Parathyroid adenoma (tissue), 2 donors: ENCODE measurements around the gene MALRD1.

Experiments used
- H2AFZ ChIP-seq: fragments of 300-600 bp; sonication (generic); one replicate; pipeline ENCODE4 v1.7.0; 2017; ENCODE audit warnings: antibody characterized with exemption, mild to moderate bottlenecking
- H3K27ac ChIP-seq: fragments of 300-600 bp; sonication (generic); one replicate; pipeline ENCODE4 v1.7.0; 2017
- H3K27me3 ChIP-seq: fragments of 300-600 bp; sonication (generic); one replicate; pipeline ENCODE4 v1.7.0; 2017; ENCODE audit warnings: low read length; ENCODE audit not compliant: control insufficient read depth, insufficient read depth
- H3K36me3 ChIP-seq: fragments of 300-600 bp; sonication (generic); one replicate; pipeline ENCODE4 v1.7.0; 2017; ENCODE audit warnings: low read length; ENCODE audit not compliant: control insufficient read depth, insufficient read depth
- H3K4me1 ChIP-seq: fragments of 300-600 bp; sonication (generic); one replicate; pipeline ENCODE4 v1.7.0; 2017; ENCODE audit warnings: control low read depth
- H3K4me2 ChIP-seq: fragments of 300-600 bp; sonication (generic); one replicate; pipeline ENCODE4 v1.7.0; 2017; ENCODE audit warnings: low read length
- H3K4me3 ChIP-seq: fragments of 300-600 bp; sonication (generic); one replicate; pipeline ENCODE4 v1.7.0; 2017; ENCODE audit warnings: low read depth, low read length
- H3K79me2 ChIP-seq: fragments of 300-600 bp; sonication (generic); one replicate; pipeline ENCODE4 v1.7.0; 2017; ENCODE audit warnings: control low read depth
- H3K9ac ChIP-seq: fragments of 300-600 bp; sonication (generic); one replicate; pipeline ENCODE4 v1.7.0; 2017; ENCODE audit warnings: mild to moderate bottlenecking
- H3K9me3 ChIP-seq: fragments of 300-600 bp; sonication (generic); one replicate; pipeline ENCODE4 v1.7.0; 2017; ENCODE audit warnings: low read length; ENCODE audit not compliant: control insufficient read depth
- TF ChIP-seq, protein P1 (sequence below): fragments of 300-600 bp; sonication (generic); IDR thresholded peaks from one replicate; pipeline ENCODE4 v1.7.0; 2017; ENCODE audit warnings: antibody characterized with exemption, mild to moderate bottlenecking
- donor health status: primary hyperparathyroidism.

Gene MALRD1

DNA sequence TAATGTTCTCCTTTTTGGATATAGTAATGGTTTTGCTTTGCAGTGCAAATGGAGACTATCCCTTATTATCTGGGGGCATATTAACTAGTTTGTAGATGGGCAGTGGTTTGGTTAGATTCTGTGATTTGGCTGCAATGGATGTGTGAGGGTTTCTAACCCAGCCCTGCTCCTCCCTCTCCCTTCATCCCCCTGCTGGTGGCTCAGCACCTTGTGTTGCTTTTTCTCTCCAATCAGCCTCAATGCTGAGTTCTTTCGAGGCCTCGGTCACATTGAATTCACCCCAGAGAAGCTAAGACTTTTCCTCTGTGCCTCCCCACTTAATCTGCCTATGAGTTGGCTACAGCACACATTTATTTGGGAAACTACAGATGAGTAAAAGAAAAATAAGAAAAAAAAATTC is 120.0 kb downstream of the MALRD1 start:
- TF ChIP-seq, protein P1, sequence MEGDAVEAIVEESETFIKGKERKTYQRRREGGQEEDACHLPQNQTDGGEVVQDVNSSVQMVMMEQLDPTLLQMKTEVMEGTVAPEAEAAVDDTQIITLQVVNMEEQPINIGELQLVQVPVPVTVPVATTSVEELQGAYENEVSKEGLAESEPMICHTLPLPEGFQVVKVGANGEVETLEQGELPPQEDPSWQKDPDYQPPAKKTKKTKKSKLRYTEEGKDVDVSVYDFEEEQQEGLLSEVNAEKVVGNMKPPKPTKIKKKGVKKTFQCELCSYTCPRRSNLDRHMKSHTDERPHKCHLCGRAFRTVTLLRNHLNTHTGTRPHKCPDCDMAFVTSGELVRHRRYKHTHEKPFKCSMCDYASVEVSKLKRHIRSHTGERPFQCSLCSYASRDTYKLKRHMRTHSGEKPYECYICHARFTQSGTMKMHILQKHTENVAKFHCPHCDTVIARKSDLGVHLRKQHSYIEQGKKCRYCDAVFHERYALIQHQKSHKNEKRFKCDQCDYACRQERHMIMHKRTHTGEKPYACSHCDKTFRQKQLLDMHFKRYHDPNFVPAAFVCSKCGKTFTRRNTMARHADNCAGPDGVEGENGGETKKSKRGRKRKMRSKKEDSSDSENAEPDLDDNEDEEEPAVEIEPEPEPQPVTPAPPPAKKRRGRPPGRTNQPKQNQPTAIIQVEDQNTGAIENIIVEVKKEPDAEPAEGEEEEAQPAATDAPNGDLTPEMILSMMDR, result no peak
- Histone ChIP-seq H3K4me3 (no peak overlapping the region), H3K4me2 (no peak overlapping the region), H3K27ac (no peak overlapping the region), H2AFZ (no peak overlapping the region), H3K9ac (no peak overlapping the region), H3K27me3 (no peaks in the 10 kb centered on the region), H3K4me1 (no peaks in the 10 kb centered on the region), H3K9me3 (no peaks in the 10 kb centered on the region), H3K79me2 (no peaks in the 10 kb centered on the region), H3K36me3 (no peaks in the 10 kb centered on the region)

DNA sequence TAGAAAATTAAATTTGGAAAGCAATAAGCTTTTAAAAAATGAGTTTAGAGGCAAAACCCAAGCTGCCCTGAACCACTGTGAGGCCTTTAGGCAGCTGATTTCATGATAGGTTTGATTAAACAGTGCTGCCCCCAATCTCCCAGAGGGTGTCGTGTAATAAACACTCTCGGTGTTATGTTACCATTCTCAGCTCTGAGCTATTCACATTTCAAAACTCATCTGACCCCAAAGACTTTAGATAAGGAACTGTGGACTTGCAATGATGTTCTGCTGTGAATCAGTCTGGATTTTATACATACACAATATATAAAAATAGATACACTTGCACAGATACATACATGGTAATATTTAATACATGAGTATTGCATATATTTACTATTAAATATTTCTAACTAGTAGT is 120.4 kb downstream of the MALRD1 start:
- Histone ChIP-seq H3K4me3 (no peak overlapping the region), H3K36me3 (no peaks in the 10 kb centered on the region), H3K79me2 (no peaks in the 10 kb centered on the region), H3K9ac (no peak overlapping the region), H2AFZ (no peak overlapping the region), H3K27ac (no peak overlapping the region), H3K4me1 (no peaks in the 10 kb centered on the region), H3K27me3 (no peaks in the 10 kb centered on the region), H3K9me3 (no peaks in the 10 kb centered on the region), H3K4me2 (no peak overlapping the region)
- TF ChIP-seq, protein P1, result no peak

DNA sequence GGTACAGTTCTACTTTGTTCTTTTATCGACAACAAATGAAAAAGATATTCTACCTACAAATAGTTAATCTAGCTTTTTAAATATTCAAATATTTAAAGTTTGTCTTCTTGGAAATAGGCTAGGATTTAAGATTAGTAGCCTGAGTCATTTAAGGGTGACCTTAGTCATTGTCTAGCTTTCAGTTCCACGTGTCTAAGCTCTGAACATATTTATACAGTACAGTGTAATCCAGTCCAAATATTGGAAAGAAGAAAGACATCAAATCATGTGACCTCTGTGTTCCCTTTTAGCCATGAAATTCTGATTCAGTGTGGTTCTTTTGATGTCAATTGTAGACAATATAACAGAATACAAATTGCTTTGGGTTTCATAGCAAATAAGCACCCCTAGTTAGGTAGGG is 121.1 kb downstream of the MALRD1 start:
- Histone ChIP-seq H3K4me3 (no peak overlapping the region), H3K27ac (no peak overlapping the region), H3K4me1 (no peaks in the 10 kb centered on the region), H3K36me3 (no peaks in the 10 kb centered on the region), H3K27me3 (no peaks in the 10 kb centered on the region), H3K9me3 (no peaks in the 10 kb centered on the region), H3K9ac (no peak overlapping the region), H2AFZ (no peak overlapping the region), H3K4me2 (no peak overlapping the region), H3K79me2 (no peaks in the 10 kb centered on the region)
- TF ChIP-seq, protein P1, result no peak

DNA sequence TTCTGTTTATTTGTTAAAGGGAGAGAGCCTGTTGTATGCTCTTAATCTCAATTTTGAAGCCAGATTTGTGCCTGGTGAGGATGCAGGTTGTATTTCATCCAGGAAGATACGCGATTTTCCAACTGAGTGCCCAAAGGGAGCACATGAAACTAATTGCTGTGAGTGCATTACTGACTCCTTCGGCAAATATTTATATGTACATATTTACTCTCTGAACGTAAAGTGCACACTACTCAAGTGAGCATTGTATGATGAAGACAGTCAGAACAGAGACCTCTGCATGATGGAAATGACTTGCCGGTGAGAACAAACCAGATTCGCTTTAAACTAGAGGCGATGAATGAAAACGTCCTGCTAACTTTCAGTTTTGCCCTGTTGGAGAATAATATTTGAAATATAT is 130.1 kb downstream of the MALRD1 start:
- Histone ChIP-seq H3K9me3 (no peaks in the 10 kb centered on the region), H3K4me2 (no peak overlapping the region), H3K36me3 (no peaks in the 10 kb centered on the region), H3K4me3 (no peak overlapping the region), H3K9ac (no peak overlapping the region), H3K27ac (no peak overlapping the region), H3K27me3 (no peaks in the 10 kb centered on the region), H3K79me2 (no peaks in the 10 kb centered on the region), H3K4me1 (no peaks in the 10 kb centered on the region), H2AFZ (no peak overlapping the region)
- TF ChIP-seq, protein P1, result no peak

DNA sequence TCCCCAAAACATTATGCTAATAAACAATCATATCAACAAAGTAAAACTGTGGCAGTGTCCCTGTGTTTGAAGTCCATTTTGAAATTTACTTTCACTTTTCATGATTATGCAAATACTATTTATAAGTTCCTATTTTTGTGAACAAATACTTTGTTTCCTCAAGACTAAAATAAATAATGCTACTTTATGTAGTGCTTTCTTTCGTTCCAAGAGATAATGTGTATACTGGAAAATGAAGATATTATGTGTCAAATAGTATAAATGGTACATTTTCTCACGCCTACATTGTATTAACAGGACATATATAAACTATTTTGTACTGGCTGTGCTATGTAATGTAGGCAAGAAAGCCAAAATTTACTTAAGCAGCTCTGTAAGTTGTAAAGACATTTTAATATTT is 136.3 kb downstream of the MALRD1 start:
- Histone ChIP-seq H3K9me3 (no peaks in the 10 kb centered on the region), H3K4me1 (no peaks in the 10 kb centered on the region), H3K36me3 (no peaks in the 10 kb centered on the region), H3K4me2 (no peak overlapping the region), H3K79me2 (no peaks in the 10 kb centered on the region), H3K27ac (no peak overlapping the region), H3K4me3 (no peak overlapping the region), H3K9ac (no peak overlapping the region), H3K27me3 (no peaks in the 10 kb centered on the region), H2AFZ (no peak overlapping the region)
- TF ChIP-seq, protein P1, result no peak
